Right lobe of liver (tissue), 4 donors: ENCODE results near the gene IL36G.

Experiments used
- CTCF ChIP-seq, 4 donors: fragments of 200-600 bp in 3 of 4; fragments of 450-650 bp in 1 of 4; IDR thresholded peaks; one replicate each; pipeline versions ENCODE4 v1.5.1 to v1.8.0; 2016 to 2022; ENCODE audit warnings: antibody characterized with exemption in 4 of 4, mild to moderate bottlenecking in 2 of 4
- POLR2A ChIP-seq: fragments of 450-650 bp; IDR thresholded peaks from one replicate; pipeline ENCODE4 v1.6.1; 2017; ENCODE audit warnings: antibody characterized with exemption, mild to moderate bottlenecking
- donor health status: DM: no; HTN: no; CAD: no.
- donor health status: DM: no; HTN: no; CAD: no.
- donor health status: DM: no; HTN: yes; CAD: no.

DNA sequence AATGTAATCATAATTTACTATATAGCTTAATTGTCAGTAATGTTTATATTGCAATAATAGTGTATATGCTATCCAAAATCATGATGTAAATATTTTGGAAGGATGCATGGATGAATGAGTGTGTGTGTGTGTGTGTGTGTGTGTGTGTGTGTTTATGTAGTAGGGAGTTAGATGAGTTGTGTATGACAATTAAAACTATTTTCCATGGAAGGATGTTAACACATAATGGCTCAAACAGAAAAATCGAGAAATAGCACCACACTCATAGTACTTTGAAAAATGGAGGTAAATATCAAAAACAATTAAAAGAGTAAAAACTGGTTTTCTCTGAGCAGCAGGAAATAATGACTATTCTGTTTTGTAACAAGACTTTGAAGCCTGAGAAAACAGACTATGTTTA is 19.3 kb downstream of the IL36G start:
- TF ChIP-seq CTCF (IDR thresholded peaks at IDR 0.05) = no peak
- TF ChIP-seq POLR2A = no peak
